GM18870 (cell line): Measurements from ENCODE around the gene NNMT.

Source experiments
- ATAC-seq: cut with Tn5 transposase; IDR thresholded peaks from one replicate; pipeline ENCODE4 v1.9.1; 2021; ENCODE audit warnings: moderate library complexity; ENCODE audit not compliant: unreplicated experiment

Gene NNMT

GRCh38 chr11:114295676-114296604 lies at the start of gene NNMT:
Gene NNMT, plus strand, starts transcription at chr11:114296399. Its CDS starts 158 bp downstream, at chr11:114296557.
- ATAC-seq: no peak

- no peak for ATAC-seq
These were observed 49.0 kb upstream of the NNMT start for GRCh38 chr11:114247070-114247789.

GRCh38 chr11:114250180-114250579 lies 46.0 kb upstream of the NNMT start:
- ATAC-seq: no peak

GRCh38 chr11:114250993-114251814 lies 45.0 kb upstream of the NNMT start:
- ATAC-seq: no peak

- ATAC-seq: no peak
These were observed 44.3 kb upstream of the NNMT start for GRCh38 chr11:114251815-114252337.

- no peak for ATAC-seq
These were observed 43.4 kb upstream of the NNMT start for GRCh38 chr11:114252767-114253166.

GRCh38 chr11:114253771-114254170 lies 42.4 kb upstream of the NNMT start:
- no peak for ATAC-seq

GRCh38 chr11:114254571-114255146 lies 41.5 kb upstream of the NNMT start:
- ATAC-seq: no peak

GRCh38 chr11:114255289-114255688 lies 40.9 kb upstream of the NNMT start:
- no peak for ATAC-seq

GRCh38 chr11:114256176-114256966 lies 39.8 kb upstream of the NNMT start:
- no peak for ATAC-seq

GRCh38 chr11:114256967-114257286 lies 39.3 kb upstream of the NNMT start:
- no peak for ATAC-seq

GRCh38 chr11:114257621-114258558 lies 38.3 kb upstream of the NNMT start:
- ATAC-seq: no peak

- no peak for ATAC-seq
These were observed 37.5 kb upstream of the NNMT start for GRCh38 chr11:114258696-114259095.

- no peak for ATAC-seq
These were observed 37.1 kb upstream of the NNMT start for GRCh38 chr11:114259124-114259526.

- no peak for ATAC-seq
These were observed 36.6 kb upstream of the NNMT start for GRCh38 chr11:114259551-114259983.

- ATAC-seq: no peak
These were observed 36.1 kb upstream of the NNMT start for GRCh38 chr11:114260077-114260476.

GRCh38 chr11:114260483-114260882 lies 35.7 kb upstream of the NNMT start:
- no peak for ATAC-seq

GRCh38 chr11:114261791-114262190 lies 34.4 kb upstream of the NNMT start:
- no peak for ATAC-seq
